Mesendoderm (in vitro differentiated cells): ENCODE measurements around the gene KLHL17. TPM values are rescaled to one million over a fixed set of nuclear protein-coding genes. Genes with fewer than 3 reads are reported as not detected.

Source experiments
- DNase-seq: peaks from one replicate; pipeline ENCODE4 v3.0.0; 2013
- H2AK5ac ChIP-seq: 2 replicates; pipeline ENCODE4 v1.6.1; 2013; ENCODE audit warnings: low read length, inconsistent platforms
- H2BK120ac ChIP-seq: 2 replicates; pipeline ENCODE4 v1.6.1; 2013; ENCODE audit warnings: low read depth, mild to moderate bottlenecking, low read length, moderate library complexity, mixed read lengths
- H2BK15ac ChIP-seq: replicated peaks from 2 replicates; pipeline ENCODE4 v1.6.1; 2013; ENCODE audit warnings: low read depth, mild to moderate bottlenecking, moderate library complexity
- H2BK5ac ChIP-seq: 2 replicates; pipeline ENCODE4 v1.6.1; 2013; ENCODE audit warnings: low read length, inconsistent platforms
- H3K18ac ChIP-seq: 2 replicates; pipeline ENCODE4 v1.6.1; 2013; ENCODE audit warnings: mild to moderate bottlenecking, low read length, mixed read lengths
- H3K23ac ChIP-seq: one replicate; pipeline ENCODE4 v1.6.1; 2013; ENCODE audit warnings: low read length
- H3K27ac ChIP-seq: 2 replicates; pipeline ENCODE4 v1.5.1; 2013; ENCODE audit warnings: low read depth, mild to moderate bottlenecking, inconsistent platforms, low read length, moderate library complexity
- H3K27me3 ChIP-seq: 2 replicates; pipeline ENCODE4 v1.6.1; 2013; ENCODE audit warnings: low read length, control low read depth, mild to moderate bottlenecking, inconsistent platforms; ENCODE audit not compliant: insufficient read depth, poor library complexity
- H3K36me3 ChIP-seq: 2 replicates; pipeline ENCODE4 v1.6.1; 2013; ENCODE audit warnings: low read length, inconsistent platforms; ENCODE audit not compliant: control insufficient read depth, insufficient read depth
- H3K4ac ChIP-seq: one replicate; pipeline ENCODE4 v1.6.1; 2013; ENCODE audit warnings: low read depth, mild to moderate bottlenecking, low read length, moderate library complexity
- H3K4me1 ChIP-seq: 2 replicates; pipeline ENCODE4 v1.6.1; 2013; ENCODE audit warnings: low read depth, low read length, inconsistent platforms; ENCODE audit not compliant: control insufficient read depth
- H3K4me2 ChIP-seq: 2 replicates; pipeline ENCODE4 v1.6.1; 2013; ENCODE audit warnings: low read length
- H3K4me3 ChIP-seq: 2 replicates; pipeline ENCODE4 v1.5.1; 2013; ENCODE audit warnings: mild to moderate bottlenecking, low read length
- H3K56ac ChIP-seq: one replicate; pipeline ENCODE4 v1.6.1; 2013; ENCODE audit warnings: low read length
- H3K79me1 ChIP-seq: 2 replicates; pipeline ENCODE4 v1.6.1; 2013; ENCODE audit warnings: low read length, inconsistent platforms
- H3K79me2 ChIP-seq: 2 replicates; pipeline ENCODE4 v1.6.1; 2013; ENCODE audit warnings: mild to moderate bottlenecking, low read length; ENCODE audit not compliant: control insufficient read depth, insufficient read depth
- H3K9ac ChIP-seq: 2 replicates; pipeline ENCODE4 v1.6.1; 2013; ENCODE audit warnings: low read length, inconsistent platforms
- H4K5ac ChIP-seq: one replicate; pipeline ENCODE4 v1.6.1; 2013; ENCODE audit warnings: low read length
- H4K8ac ChIP-seq: one replicate; pipeline ENCODE4 v1.6.1; 2013; ENCODE audit warnings: low read depth, mild to moderate bottlenecking, control low read depth, low read length, moderate library complexity
- WGBS: extraction: QIAGEN DNeasy Blood & Tissue Kit; methylation state at CpG from one replicate; pipeline ENCODE4 v1.1.7; 2013; ENCODE audit warnings: low lambda C conversion rate, missing lambda C conversion rate; ENCODE audit not compliant: insufficient coverage; ENCODE audit errors: extremely low coverage; 5-methylcytosine and 5-hydroxymethylcytosine counted together
- small RNA-seq: library from polyadenylated mRNA; stranded (forward); fragments of <200 nt; extraction: miRNeasy Mini kit (QIAGEN cat#:217004); gene quantifications from one replicate; pipeline ENCODE3, GENCODE V24; 2013; ENCODE audit not compliant: insufficient read depth

The KLHL17 gene

GRCh38 chr1:1013105-1013921 lies 52.9 kb downstream of the KLHL17 start, which contains the start of gene ISG15:
TSS of gene ISG15 (plus strand) at chr1:1013497. CDS start at chr1:1013574, 77 bp downstream.
- DNase-seq: peak; percentile 81
- Histone ChIP-seq H3K36me3 (no peaks in the 10 kb centered on the region), H4K5ac (no peak within 1 kb of the TSS), H2BK120ac (no peak within 1 kb of the TSS), H3K9ac (peak within 1 kb of the TSS; percentile 72), H3K4ac (peak within 1 kb of the TSS; percentile 46), H2BK15ac (no peak within 1 kb of the TSS), H3K79me2 (no peaks in the 10 kb centered on the region), H3K27ac (no peak within 1 kb of the TSS), H3K56ac (peak within 1 kb of the TSS; percentile 93), H3K4me2 (peak within 1 kb of the TSS; percentile 73), H4K8ac (no peak within 1 kb of the TSS), H2BK5ac (no peak within 1 kb of the TSS), H3K4me1 (no peaks in the 10 kb centered on the region), H3K79me1 (no peaks in the 10 kb centered on the region), H2AK5ac (peak within 1 kb of the TSS; percentile 69), H3K23ac (peak within 1 kb of the TSS; percentile 95), H3K18ac (peak within 1 kb of the TSS; percentile 23), H3K4me3 (no peak within 1 kb of the TSS), H3K27me3 (no peaks in the 10 kb centered on the region)
- no CpG with 5 or more reads among the region's 30 CpGs for WGBS

- Histone ChIP-seq H2BK15ac (no peak overlapping the region), H4K8ac (no peak overlapping the region), H4K5ac (no peak overlapping the region), H3K27ac (no peak overlapping the region), H3K23ac (peak overlapping the region; percentile 95), H3K36me3 (no peaks in the 10 kb centered on the region), H3K4me3 (no peak overlapping the region), H3K27me3 (no peaks in the 10 kb centered on the region), H3K79me2 (no peaks in the 10 kb centered on the region), H3K79me1 (no peaks in the 10 kb centered on the region), H3K4ac (no peak overlapping the region), H3K4me2 (no peak overlapping the region), H2BK5ac (no peak overlapping the region), H3K4me1 (no peaks in the 10 kb centered on the region), H2BK120ac (no peak overlapping the region), H3K18ac (no peak overlapping the region), H2AK5ac (peak overlapping the region; percentile 69), H3K56ac (peak overlapping the region; percentile 93), H3K9ac (peak overlapping the region; percentile 72)
- no CpG with 5 or more reads among the region's 41 CpGs for WGBS
- DNase-seq: no peak
These were observed 53.7 kb downstream of the KLHL17 start for GRCh38 chr1:1013922-1014648.

GRCh38 chr1:1014799-1015681 lies 54.7 kb downstream of the KLHL17 start:
- H3K36me3 ChIP-seq: no peaks in the 10 kb centered on the region
- H4K8ac ChIP-seq: no peak overlapping the region
- no peak overlapping the region for H2BK15ac ChIP-seq
- no peak overlapping the region for H2AK5ac ChIP-seq
- WGBS: no CpG with 5 or more reads among the region's 20 CpGs
- no peak for DNase-seq
- no peak overlapping the region for H3K4me3 ChIP-seq
- H3K23ac ChIP-seq: peak overlapping the region; percentile 66
- no peaks in the 10 kb centered on the region for H3K79me2 ChIP-seq
- no peak overlapping the region for H3K27ac ChIP-seq
- no peak overlapping the region for H2BK120ac ChIP-seq
- no peak overlapping the region for H3K4me2 ChIP-seq
- no peaks in the 10 kb centered on the region for H3K4me1 ChIP-seq
- no peak overlapping the region for H3K56ac ChIP-seq
- no peak overlapping the region for H2BK5ac ChIP-seq
- no peak overlapping the region for H3K18ac ChIP-seq
- H3K4ac ChIP-seq: no peak overlapping the region
- no peak overlapping the region for H3K9ac ChIP-seq
- H4K5ac ChIP-seq: no peak overlapping the region
- H3K27me3 ChIP-seq: no peaks in the 10 kb centered on the region
- H3K79me1 ChIP-seq: no peaks in the 10 kb centered on the region

Small RNA genes lying within 50 kb of the gene (small RNA-seq; reads per million reads assigned to genes)
- gene AL645608.3: not detected
- gene AL645608.4: not detected
